Muscle of back (tissue), 11 donors: ENCODE measurements around the gene BLTP3B. TPM values are rescaled to one million over a fixed set of nuclear protein-coding genes. Genes with fewer than 3 reads are reported as not detected.

ENCODE experiments used
- DNase-seq, 3 donors: peaks; one replicate each; pipeline versions ENCODE4 v3.0.0 to v3.0.0-alpha.2; 2013
- polyA plus RNA-seq, 10 donors: library from polyadenylated mRNA; unstranded; fragments of 120-200 nt; gene quantifications; one replicate each; pipeline ENCODE4 v1.2.1, GENCODE V29; 2013; ENCODE audit not compliant: insufficient read length in 10 of 10

BLTP3B gene
- polyA plus RNA-seq, 10 donors = 14.2 to 20.2 (median 16.4) TPM

- no peak for DNase-seq
Observed at GRCh38 chr12:100165356-100165755, 22.7 kb upstream of the BLTP3B start.

GRCh38 chr12:100164153-100164704 is 21.6 kb upstream of the BLTP3B start:
- no peak for DNase-seq

GRCh38 chr12:100163416-100164152 is 20.9 kb upstream of the BLTP3B start:
- peak; percentile 39 to 63 (median 48) for DNase-seq

GRCh38 chr12:100159391-100160104 is 16.9 kb upstream of the BLTP3B start:
- no peak for DNase-seq

GRCh38 chr12:100158535-100158934 is 15.9 kb upstream of the BLTP3B start:
- DNase-seq = no peak

- DNase-seq = no peak
Observed at GRCh38 chr12:100157427-100157821, 14.8 kb upstream of the BLTP3B start.

GRCh38 chr12:100156731-100157426 is 14.2 kb upstream of the BLTP3B start:
- no peak for DNase-seq

GRCh38 chr12:100154474-100155247 is 12.0 kb upstream of the BLTP3B start:
- peak in 1 of 3 donors; percentile 41 for DNase-seq

- no peak for DNase-seq
Observed at GRCh38 chr12:100153131-100153530, 10.5 kb upstream of the BLTP3B start.

GRCh38 chr12:100151769-100152168 is 9.1 kb upstream of the BLTP3B start:
- no peak for DNase-seq

- no peak for DNase-seq
Observed at GRCh38 chr12:100146252-100146651, 3.6 kb upstream of the BLTP3B start.

- no peak for DNase-seq
Observed at GRCh38 chr12:100145643-100146042, 3.0 kb upstream of the BLTP3B start.

GRCh38 chr12:100141998-100142850 is 450 bp downstream of the BLTP3B start:
- DNase-seq = peak; percentile 29 to 92 (median 70)

GRCh38 chr12:100141666-100141997 is 1.0 kb downstream of the BLTP3B start:
- peak in 2 of 3 donors; percentile 73 to 78 for DNase-seq

- DNase-seq = no peak
Observed at GRCh38 chr12:100138803-100139098, 3.9 kb downstream of the BLTP3B start.

GRCh38 chr12:100138048-100138802 is 4.4 kb downstream of the BLTP3B start:
- no peak for DNase-seq

GRCh38 chr12:100133200-100133599 is 9.5 kb downstream of the BLTP3B start:
- no peak for DNase-seq

- peak in 1 of 3 donors; percentile 26 for DNase-seq
Observed at GRCh38 chr12:100128512-100128908, 14.2 kb downstream of the BLTP3B start.

- DNase-seq = peak in 1 of 3 donors; percentile 30
Observed at GRCh38 chr12:100127766-100128511, 14.7 kb downstream of the BLTP3B start.
